H4 (cell line): ENCODE data around the gene RHO. TPM values are rescaled to one million over a fixed set of nuclear protein-coding genes. Genes with fewer than 3 reads are reported as not detected.

Experiments
- DNase-seq: peaks from one replicate; pipeline ENCODE4 v3.0.0-alpha.2; 2015; ENCODE audit warnings: low spot score
- total RNA-seq: library from RNA; depleted of rRNA; stranded (reverse); fragments of >200 nt; shearing (Covaris generic); gene quantifications from 2 replicates; pipeline ENCODE4 v1.2.3, GENCODE V29; 2014

RHO gene
- total RNA-seq, 1 experiment from 2014 or later, result not detected

GRCh38 chr3:129559565-129560079, 31.2 kb downstream of the RHO start:
- DNase-seq, result no peak

GRCh38 chr3:129560269-129560787, 31.9 kb downstream of the RHO start:
- DNase-seq, result peak; percentile 80

GRCh38 chr3:129560911-129561594, 32.6 kb downstream of the RHO start:
- DNase-seq, result peak; percentile 79

- no peak for DNase-seq
These were observed 33.3 kb downstream of the RHO start for GRCh38 chr3:129561619-129562248.

DNA sequence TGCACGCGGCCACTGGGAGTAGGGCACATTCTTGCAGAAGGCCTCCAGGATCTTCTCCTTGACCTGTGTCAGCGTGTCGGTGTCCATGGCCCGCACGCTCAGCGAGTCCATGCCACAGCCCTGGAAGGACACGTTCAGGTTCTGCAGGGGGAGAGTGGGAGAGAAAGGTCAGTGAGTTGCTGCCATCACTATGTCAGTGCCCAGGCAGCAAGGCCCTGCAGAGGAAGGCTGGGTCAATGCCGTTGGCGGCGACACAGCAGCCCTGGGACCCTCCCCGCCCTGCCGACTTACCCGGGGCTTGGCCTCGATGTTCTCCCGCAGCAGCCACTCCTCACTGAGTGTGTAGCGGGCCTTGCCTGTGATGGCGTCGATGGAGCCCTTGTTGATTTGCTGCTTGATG, 34.4 kb downstream of the RHO start:
- no peak for DNase-seq

- no peak for DNase-seq
These were observed 34.9 kb downstream of the RHO start for GRCh38 chr3:129563332-129563731.

- no peak for DNase-seq
These were observed 35.6 kb downstream of the RHO start for GRCh38 chr3:129563850-129564535.

- no peak for DNase-seq
These were observed 36.7 kb downstream of the RHO start for GRCh38 chr3:129564981-129565644.

DNA sequence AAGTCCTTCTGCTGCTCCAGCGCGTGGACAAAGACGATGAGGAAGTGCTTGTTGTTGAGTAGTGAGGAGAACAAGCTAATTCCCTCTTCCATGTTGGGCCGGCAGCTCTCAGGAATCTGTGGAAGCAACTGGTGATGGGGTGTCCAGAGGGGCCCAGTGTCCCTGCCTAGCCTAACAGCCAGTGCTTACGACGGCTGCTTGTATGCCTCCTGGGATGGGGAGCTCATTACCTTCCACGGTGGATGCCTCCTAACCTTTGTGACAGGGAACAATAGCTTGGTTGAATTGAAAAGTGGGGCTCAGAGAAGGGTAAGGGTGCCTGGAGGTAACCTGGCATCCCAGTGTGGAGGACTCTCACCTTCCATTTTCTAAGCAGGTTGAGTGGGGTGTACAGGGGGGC, 37.5 kb downstream of the RHO start:
- no peak for DNase-seq

DNA sequence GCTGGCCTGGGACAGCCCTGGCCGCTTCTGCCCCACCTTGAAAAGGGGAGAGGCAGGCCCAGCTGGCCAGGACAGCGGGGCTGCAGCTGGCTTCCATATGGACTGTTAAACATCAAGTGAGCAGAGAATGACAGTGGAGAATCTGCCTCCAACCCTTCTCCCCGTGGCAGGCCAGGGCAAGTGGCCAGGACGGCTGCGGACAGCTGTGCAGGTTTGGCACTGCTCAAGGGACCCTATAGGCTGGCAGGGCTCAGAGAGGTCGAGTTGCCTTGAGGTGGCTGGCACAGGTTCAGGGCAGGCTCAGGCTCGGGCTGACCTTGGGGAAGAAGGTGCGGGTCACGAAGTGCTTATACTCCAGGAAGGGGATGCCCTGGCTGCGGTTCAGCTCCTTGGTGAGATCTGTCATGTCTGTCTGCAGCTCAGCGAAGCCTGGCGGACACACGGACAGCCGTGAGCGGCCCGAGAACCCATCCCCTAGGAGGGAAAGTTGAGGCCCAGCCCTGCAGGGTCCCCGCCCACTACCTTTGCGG, 38.8 kb downstream of the RHO start:
- no peak for DNase-seq

- DNase-seq, result no peak
These were observed 39.5 kb downstream of the RHO start for GRCh38 chr3:129567939-129568338.

GRCh38 chr3:129569856-129570255, 41.4 kb downstream of the RHO start:
- DNase-seq, result no peak

DNA sequence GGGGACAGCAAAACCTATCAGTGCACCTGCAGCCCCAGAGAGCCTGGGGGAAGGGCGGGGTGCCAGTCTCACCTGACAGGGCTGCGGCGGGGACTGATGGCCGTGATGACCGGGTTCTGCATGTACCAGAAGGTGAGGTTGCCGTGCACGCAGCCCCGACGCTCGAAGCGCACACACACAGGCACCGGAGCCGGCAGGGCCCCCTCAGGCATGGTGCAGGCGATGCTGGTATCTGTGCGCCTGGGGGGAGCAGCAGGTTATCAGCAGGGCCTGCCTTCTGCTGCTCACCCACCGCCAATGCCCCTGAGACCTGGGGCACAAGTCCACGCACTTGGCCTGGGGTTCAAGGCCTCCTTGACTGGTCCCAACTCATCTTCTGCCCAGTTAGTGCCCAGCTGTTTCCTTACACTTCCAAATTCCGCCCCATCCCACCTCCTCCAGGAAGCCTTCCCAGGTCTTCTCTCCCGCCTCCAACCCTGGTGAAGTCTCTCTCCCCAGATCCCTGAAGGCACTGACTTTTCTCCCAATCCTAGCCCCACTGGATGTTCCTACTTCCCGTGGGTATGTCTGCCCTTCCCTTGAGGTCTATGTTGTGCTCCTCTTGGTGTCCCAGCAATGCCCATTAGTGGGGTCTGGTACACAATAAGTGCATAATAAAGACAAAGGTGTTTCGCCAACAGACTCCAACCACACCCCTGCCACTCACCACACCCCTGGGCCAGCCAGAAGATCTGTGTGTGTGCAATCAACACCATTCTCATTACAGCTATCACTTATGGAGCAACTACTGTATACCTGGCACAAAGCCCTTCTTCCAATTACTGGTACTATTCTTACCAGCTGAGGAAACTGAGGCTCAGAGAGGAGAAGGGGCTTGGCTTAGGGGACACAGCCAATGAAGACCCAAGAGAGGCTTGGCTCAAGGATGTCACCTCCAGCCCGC, 43.4 kb downstream of the RHO start:
- no peak for DNase-seq

- DNase-seq, result no peak
These were observed 44.2 kb downstream of the RHO start for GRCh38 chr3:129572603-129573002.

DNA sequence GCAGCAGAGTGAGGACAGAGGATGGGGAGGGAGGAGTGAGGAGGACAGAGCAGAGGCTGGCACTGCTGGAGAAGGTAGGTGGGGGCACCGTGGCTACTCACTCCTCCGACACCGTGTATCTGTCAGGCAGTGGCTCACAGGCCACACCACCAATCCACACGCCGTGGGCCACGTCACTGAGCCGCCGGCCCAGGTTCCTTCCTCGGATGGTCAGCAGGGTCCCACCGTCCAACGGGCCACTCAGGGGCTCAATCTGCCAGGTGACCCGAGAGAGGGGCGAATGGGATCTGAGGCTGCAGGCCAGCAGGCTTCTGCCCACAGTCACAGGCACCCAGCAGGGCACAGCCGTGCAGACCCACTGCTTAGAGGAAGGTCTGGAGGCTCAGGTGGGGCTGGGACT, 45.1 kb downstream of the RHO start:
- no peak for DNase-seq

DNA sequence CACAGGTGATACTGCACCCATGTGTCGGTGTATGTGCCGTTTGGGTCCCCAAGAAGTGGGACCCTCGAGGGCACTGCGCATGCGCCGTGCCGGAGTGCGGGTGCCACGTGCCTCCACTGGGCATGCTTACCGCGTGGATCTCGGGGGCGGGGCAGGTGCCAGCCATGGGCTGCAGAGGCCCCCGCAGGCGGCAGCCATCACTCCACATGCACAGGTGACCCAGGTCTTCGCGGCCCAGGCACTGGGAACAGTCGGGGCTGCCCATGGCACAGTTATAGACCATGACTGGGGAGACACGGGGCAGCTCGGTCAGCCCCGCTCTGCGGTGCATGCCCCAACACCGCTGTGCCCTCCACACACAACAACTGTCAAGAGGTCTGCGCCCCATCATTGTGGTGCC, 45.8 kb downstream of the RHO start:
- DNase-seq, result no peak

DNA sequence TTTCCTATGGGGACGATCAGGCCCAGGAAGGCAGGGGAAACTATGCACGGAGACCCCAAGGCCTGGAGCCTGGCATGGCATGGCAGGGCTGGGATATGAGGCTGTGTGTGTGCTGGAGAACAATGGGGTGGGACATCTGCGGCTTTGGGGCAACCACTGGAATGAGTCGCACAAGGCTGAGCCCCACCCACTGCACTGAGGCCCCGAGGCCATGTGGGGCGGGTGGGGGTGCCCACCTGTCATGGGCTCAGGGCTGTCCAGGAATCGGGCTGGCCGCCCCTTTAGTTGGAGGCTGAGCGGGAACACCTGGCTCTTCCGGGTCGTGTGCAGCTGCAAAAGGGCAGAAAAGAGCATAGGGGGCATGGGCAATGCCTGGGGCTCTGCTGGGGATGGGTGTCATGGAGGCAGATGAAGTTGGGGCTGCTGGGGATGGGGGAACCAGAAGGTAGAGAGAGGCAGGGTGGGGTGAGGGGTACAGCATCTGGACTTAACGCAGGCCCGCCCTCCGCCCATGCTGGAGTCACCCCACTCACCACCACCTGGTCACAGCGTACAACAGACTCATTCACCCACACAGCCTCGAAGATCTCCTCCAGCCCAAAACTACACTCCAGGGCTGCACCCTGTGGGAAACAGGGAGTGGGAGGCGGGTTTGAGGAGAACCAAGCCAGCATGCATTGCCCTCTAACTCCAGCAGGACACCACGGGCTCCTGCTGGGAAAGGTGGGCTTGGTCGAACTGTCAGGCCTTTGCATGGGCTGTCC, 47.0 kb downstream of the RHO start:
- no peak for DNase-seq

- no peak for DNase-seq
These were observed 47.6 kb downstream of the RHO start for GRCh38 chr3:129575997-129576384.

GRCh38 chr3:129576514-129577352, 48.3 kb downstream of the RHO start:
- no peak for DNase-seq
